A549 treated with AZD2906 at 1 μM for 4 hours (cell line): Measurements from ENCODE around the gene RPL7L1. TPM values are rescaled to one million over a fixed set of nuclear protein-coding genes. Genes with fewer than 3 reads are reported as not detected.

ENCODE experiments used
- total RNA-seq: library from RNA; stranded (reverse); fragments of 200-300 nt; extraction: Qiagen RNA extraction; gene quantifications from 5 replicates; pipeline ENCODE4 v1.2.3, GENCODE V29; 2022

RPL7L1 gene
- total RNA-seq, result 55.3 to 98.5 TPM (median 60.4 TPM) in 5 replicates

GRCh38 chr6:42879372-42880239 is at the start of gene RPL7L1:
Gene RPL7L1, plus strand, starts transcription at chr6:42879616. Its CDS starts 295 bp downstream, at chr6:42879911.

GRCh38 chr6:42915732-42916131 is 36.3 kb downstream of the RPL7L1 start, which contains the start of gene PTCRA:
Gene PTCRA, plus strand, starts transcription at chr6:42916053. Its CDS starts 17 bp downstream, at chr6:42916070.

GRCh38 chr6:42928986-42929820 is 49.8 kb downstream of the RPL7L1 start, which contains the start of gene CNPY3:
Gene CNPY3, plus strand, starts transcription at chr6:42929480. Its CDS starts 91 bp downstream, at chr6:42929571.

Other genes starting within 250 kb of the RPL7L1 start
- not detected in 5 replicates for gene PRPH2, start 157.0 kb upstream of the RPL7L1 start, total RNA-seq
- 15.3 to 18.4 TPM (median 15.6 TPM) in 5 replicates for gene TBCC, start 133.5 kb upstream of the RPL7L1 start, total RNA-seq
- gene BICRAL, start 97.6 kb upstream of the RPL7L1 start, total RNA-seq, result 2.2 to 3.1 TPM (median 2.8 TPM) in 5 replicates
- not detected in 5 replicates for gene PTCRA, start 36.4 kb downstream of the RPL7L1 start, total RNA-seq
- gene CNPY3, start 49.9 kb downstream of the RPL7L1 start, total RNA-seq, result 36.8 to 45.0 TPM (median 43.5 TPM) in 5 replicates
- gene GNMT, start 81.1 kb downstream of the RPL7L1 start, total RNA-seq, result 0.06 to 0.16 TPM (median 0.10 TPM) in 4 of 5 replicates, not detected in the other
- gene PEX6, start 99.6 kb downstream of the RPL7L1 start, total RNA-seq, result 6.2 to 9.7 TPM (median 9.3 TPM) in 5 replicates
- gene PPP2R5D, start 105.0 kb downstream of the RPL7L1 start, total RNA-seq, result 25.3 to 28.9 TPM (median 27.0 TPM) in 5 replicates
- gene MEA1, start 134.3 kb downstream of the RPL7L1 start, total RNA-seq, result 85.6 to 93.3 TPM (median 91.2 TPM) in 5 replicates
- gene KLHDC3, start 134.6 kb downstream of the RPL7L1 start, total RNA-seq, result 26.2 to 31.1 TPM (median 27.7 TPM) in 5 replicates
- gene RRP36, start 142.0 kb downstream of the RPL7L1 start, total RNA-seq, result 64.4 to 75.1 TPM (median 68.5 TPM) in 5 replicates
- 6.8 to 9.0 TPM (median 7.6 TPM) in 5 replicates for gene CUL7, start 174.2 kb downstream of the RPL7L1 start, total RNA-seq
- gene MRPL2, start 179.8 kb downstream of the RPL7L1 start, total RNA-seq, result 56.1 to 62.9 TPM (median 57.9 TPM) in 5 replicates
- 6.7 to 8.1 TPM (median 7.3 TPM) in 5 replicates for gene KLC4, start 180.0 kb downstream of the RPL7L1 start, total RNA-seq
- 3.7 to 5.2 TPM (median 4.8 TPM) in 5 replicates for gene PTK7, start 196.7 kb downstream of the RPL7L1 start, total RNA-seq